GM12891 (cell line): Measurements from ENCODE around the gene IL22RA1.

ENCODE experiments used
- PAX5 ChIP-seq: IDR thresholded peaks from 2 replicates; pipeline ENCODE4 v1.6.1; 2011; ENCODE audit warnings: low read length, moderate library complexity, mild to moderate bottlenecking; ENCODE audit not compliant: insufficient read depth, severe bottlenecking
- POLR2A ChIP-seq: IDR thresholded peaks from 2 replicates; pipeline ENCODE4 v1.6.1; 2011; ENCODE audit warnings: low read depth, low read length, control low read depth
- POLR2AphosphoS5 ChIP-seq: IDR thresholded peaks from 2 replicates; pipeline ENCODE4 v1.6.1; 2011; ENCODE audit warnings: low read depth, low read length, control low read depth
- POU2F2 ChIP-seq: IDR thresholded peaks from 2 replicates; pipeline ENCODE4 v1.6.1; 2011; ENCODE audit warnings: low read depth, mild to moderate bottlenecking, control low read depth, low read length, moderate library complexity
- SPI1 ChIP-seq: IDR thresholded peaks from 2 replicates; pipeline ENCODE4 v1.6.1; 2011; ENCODE audit warnings: low read depth, low read length, control low read depth
- TAF1 ChIP-seq: IDR thresholded peaks from 2 replicates; pipeline ENCODE4 v1.6.1; 2011; ENCODE audit warnings: low read depth, low read length, control low read depth

DNA sequence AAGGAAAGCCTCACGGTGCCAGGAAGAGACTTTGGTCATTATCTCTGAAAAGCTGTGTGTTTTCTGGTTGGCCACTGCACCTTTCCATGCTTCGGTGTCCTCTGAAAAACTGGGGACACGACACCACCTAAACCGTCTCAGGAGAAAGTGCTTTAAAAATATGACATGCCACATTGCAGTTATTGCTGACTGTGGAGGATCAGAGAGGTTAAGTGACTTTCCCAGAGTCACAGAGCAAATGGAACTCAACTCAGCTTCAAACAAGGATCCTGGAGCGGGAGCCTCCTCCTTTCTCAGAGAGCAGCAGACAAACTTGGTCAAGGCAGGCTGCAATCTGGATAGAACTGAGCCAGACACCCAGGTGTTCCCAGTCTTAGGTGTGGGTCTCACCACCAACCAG, 44.8 kb downstream of the IL22RA1 start:
- no peak for TF ChIP-seq POLR2AphosphoS5
- TF ChIP-seq POLR2A: no peak
- TF ChIP-seq TAF1: no peak
- no peak for TF ChIP-seq SPI1
- no peak for TF ChIP-seq PAX5
- no peak for TF ChIP-seq POU2F2
